SU-DHL-6 (cell line): ENCODE data around the gene MAP2K3.

Experiments
- H2AFZ ChIP-seq: fragments of 200-600 bp; sonication (generic); 2 replicates; pipeline ENCODE4 v1.6.1; 2014; ENCODE audit warnings: low read depth, mild to moderate bottlenecking, moderate library complexity, mixed read lengths, antibody characterized with exemption, low read length; ENCODE audit not compliant: severe bottlenecking
- H3F3A ChIP-seq: fragments of 200-600 bp; shearing (Covaris generic); 2 replicates; pipeline ENCODE4 v1.6.0; 2016; ENCODE audit warnings: antibody characterized with exemption, mild to moderate bottlenecking; ENCODE audit not compliant: insufficient read depth
- H3K27ac ChIP-seq: fragments of 200-600 bp; sonication (generic); 2 replicates; pipeline ENCODE4 v1.5.1; 2016; ENCODE audit warnings: low read depth, mild to moderate bottlenecking, low read length, moderate library complexity, mixed read lengths
- H3K27me3 ChIP-seq: fragments of 200-600 bp; sonication (generic), shearing (Covaris generic); 2 replicates; pipeline ENCODE4 v1.6.0; 2014; ENCODE audit warnings: mild to moderate bottlenecking, low read length
- H3K36me3 ChIP-seq: fragments of 200-600 bp; sonication (generic); 2 replicates; pipeline ENCODE4 v1.6.1; 2014; ENCODE audit warnings: mild to moderate bottlenecking, low read length, mixed read lengths
- H3K4me2 ChIP-seq: fragments of 300-600, 200-600 bp; shearing (Covaris generic), sonication (generic); 2 replicates; pipeline ENCODE4 v1.6.0; 2014; ENCODE audit warnings: low read length, low read depth, mild to moderate bottlenecking; ENCODE audit not compliant: poor library complexity, severe bottlenecking
- H3K4me3 ChIP-seq: fragments of 200-600 bp; sonication (generic); 2 replicates; pipeline ENCODE4 v1.5.1; 2014; ENCODE audit warnings: antibody characterized with exemption, low read length, mild to moderate bottlenecking, mixed read lengths; ENCODE audit not compliant: insufficient read depth, poor library complexity, severe bottlenecking
- H3K79me2 ChIP-seq: fragments of 200-600 bp; sonication (generic); 2 replicates; pipeline ENCODE4 v1.6.1; 2014; ENCODE audit warnings: mild to moderate bottlenecking, low read length, moderate library complexity; ENCODE audit not compliant: insufficient read depth
- H3K9ac ChIP-seq: fragments of 200-600 bp; sonication (generic); 2 replicates; pipeline ENCODE4 v1.7.0; 2014; ENCODE audit warnings: mild to moderate bottlenecking, low read length
- H3K9me2 ChIP-seq: fragments of 200-600 bp; sonication (generic); replicated peaks from 2 replicates; pipeline ENCODE4 v1.6.1; 2014; ENCODE audit warnings: low read length; ENCODE audit not compliant: insufficient read depth
- H3K9me3 ChIP-seq: fragments of 200-600 bp; sonication (generic); 2 replicates; pipeline ENCODE4 v1.6.1; 2014; ENCODE audit warnings: low read length, mixed read lengths; ENCODE audit not compliant: insufficient read depth
- H4K20me1 ChIP-seq: fragments of 200-600 bp; sonication (generic); 2 replicates; pipeline ENCODE4 v1.6.1; 2014; ENCODE audit warnings: low read depth, mild to moderate bottlenecking, antibody characterized with exemption, low read length, moderate library complexity, mixed read lengths
- EZH2phosphoT487 ChIP-seq: fragments of 200-600 bp; sonication (generic), shearing (Covaris generic); conservative IDR thresholded peaks from 2 replicates; pipeline ENCODE4 v1.6.1; 2018; ENCODE audit warnings: mild to moderate bottlenecking, antibody characterized with exemption, low read length, moderate library complexity, mixed read lengths
- TF ChIP-seq, protein P1 (sequence below): fragments of 200-600 bp; sonication (generic); IDR thresholded peaks from one replicate; pipeline ENCODE4 v1.5.1; 2017; ENCODE audit warnings: antibody characterized with exemption, mild to moderate bottlenecking, low read length, moderate library complexity; ENCODE audit not compliant: insufficient read depth, poor library complexity, severe bottlenecking

Gene MAP2K3

DNA sequence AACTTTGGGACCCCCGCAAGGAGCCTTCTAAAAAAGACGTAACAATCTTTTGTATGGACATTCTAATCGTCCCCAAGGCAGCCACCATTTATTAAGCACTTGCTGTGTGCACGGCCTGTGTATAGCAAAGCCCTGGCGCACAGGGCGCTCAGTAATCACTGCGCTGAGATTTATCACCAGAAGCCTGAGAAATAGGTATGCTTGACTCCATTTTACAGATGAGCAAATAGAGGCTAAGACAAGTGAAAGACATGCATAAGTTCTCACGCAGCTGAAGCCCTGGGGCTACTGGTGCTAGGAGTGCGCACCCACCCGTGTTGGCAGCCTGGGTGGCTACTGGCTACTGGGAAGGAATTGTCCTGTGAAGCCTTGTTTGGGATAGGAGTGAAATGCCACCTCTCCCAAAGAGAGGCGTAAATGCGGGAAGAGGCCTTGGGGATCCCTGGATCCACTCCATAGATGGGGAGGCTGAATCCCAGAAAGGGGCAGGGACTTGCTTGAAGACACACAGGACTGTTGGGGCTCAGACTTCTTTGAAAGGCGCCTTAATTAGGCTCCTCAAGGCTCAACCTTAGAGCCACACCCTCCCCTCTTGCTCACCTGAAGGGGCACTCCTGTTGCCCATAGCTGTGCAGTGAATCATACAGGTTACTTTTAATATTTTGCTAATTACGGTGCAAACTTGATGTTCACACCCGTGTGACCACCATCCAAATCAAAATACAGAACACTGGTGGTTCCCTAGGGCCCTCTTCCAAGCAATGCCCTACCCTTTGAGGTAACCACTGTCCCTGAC lies 30.7 kb upstream of the MAP2K3 start:
- no peaks in the 10 kb centered on the region for H4K20me1 ChIP-seq
- peak overlapping the region; percentile 32 for H3K9ac ChIP-seq
- peak overlapping the region; percentile 70 for H2AFZ ChIP-seq
- H3K4me2 ChIP-seq: peak overlapping the region; percentile 71
- TF ChIP-seq, protein P1, sequence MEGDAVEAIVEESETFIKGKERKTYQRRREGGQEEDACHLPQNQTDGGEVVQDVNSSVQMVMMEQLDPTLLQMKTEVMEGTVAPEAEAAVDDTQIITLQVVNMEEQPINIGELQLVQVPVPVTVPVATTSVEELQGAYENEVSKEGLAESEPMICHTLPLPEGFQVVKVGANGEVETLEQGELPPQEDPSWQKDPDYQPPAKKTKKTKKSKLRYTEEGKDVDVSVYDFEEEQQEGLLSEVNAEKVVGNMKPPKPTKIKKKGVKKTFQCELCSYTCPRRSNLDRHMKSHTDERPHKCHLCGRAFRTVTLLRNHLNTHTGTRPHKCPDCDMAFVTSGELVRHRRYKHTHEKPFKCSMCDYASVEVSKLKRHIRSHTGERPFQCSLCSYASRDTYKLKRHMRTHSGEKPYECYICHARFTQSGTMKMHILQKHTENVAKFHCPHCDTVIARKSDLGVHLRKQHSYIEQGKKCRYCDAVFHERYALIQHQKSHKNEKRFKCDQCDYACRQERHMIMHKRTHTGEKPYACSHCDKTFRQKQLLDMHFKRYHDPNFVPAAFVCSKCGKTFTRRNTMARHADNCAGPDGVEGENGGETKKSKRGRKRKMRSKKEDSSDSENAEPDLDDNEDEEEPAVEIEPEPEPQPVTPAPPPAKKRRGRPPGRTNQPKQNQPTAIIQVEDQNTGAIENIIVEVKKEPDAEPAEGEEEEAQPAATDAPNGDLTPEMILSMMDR: no peak
- no peak for TF ChIP-seq EZH2phosphoT487
- no peaks in the 10 kb centered on the region for H3K9me3 ChIP-seq
- H3K4me3 ChIP-seq: peak overlapping the region; percentile 49
- H3K79me2 ChIP-seq: no peaks in the 10 kb centered on the region
- no peaks in the 10 kb centered on the region for H3K27me3 ChIP-seq
- H3K36me3 ChIP-seq: no peaks in the 10 kb centered on the region
- H3K9me2 ChIP-seq: no peaks in the 10 kb centered on the region
- H3F3A ChIP-seq: no peaks in the 10 kb centered on the region
- H3K27ac ChIP-seq: no peak overlapping the region

GRCh38 chr17:21258593-21258992 lies 25.9 kb upstream of the MAP2K3 start:
- Histone ChIP-seq H3K36me3 (no peaks in the 10 kb centered on the region), H3K4me3 (no peak overlapping the region), H4K20me1 (no peaks in the 10 kb centered on the region), H3K79me2 (no peaks in the 10 kb centered on the region), H3K27me3 (no peaks in the 10 kb centered on the region), H3K4me2 (no peak overlapping the region), H3F3A (no peaks in the 10 kb centered on the region), H3K9me3 (no peaks in the 10 kb centered on the region), H3K27ac (no peak overlapping the region), H2AFZ (no peak overlapping the region), H3K9ac (no peak overlapping the region), H3K9me2 (no peaks in the 10 kb centered on the region)
- TF ChIP-seq, protein P1: no peak
- TF ChIP-seq EZH2phosphoT487: no peak

- H3K4me2 ChIP-seq: no peak overlapping the region
- no peak overlapping the region for H3K4me3 ChIP-seq
- H4K20me1 ChIP-seq: no peaks in the 10 kb centered on the region
- H3K9me2 ChIP-seq: no peaks in the 10 kb centered on the region
- H3K9me3 ChIP-seq: no peaks in the 10 kb centered on the region
- H3K9ac ChIP-seq: no peak overlapping the region
- no peaks in the 10 kb centered on the region for H3K36me3 ChIP-seq
- H3K79me2 ChIP-seq: no peaks in the 10 kb centered on the region
- no peaks in the 10 kb centered on the region for H3K27me3 ChIP-seq
- no peak overlapping the region for H3K27ac ChIP-seq
- no peaks in the 10 kb centered on the region for H3F3A ChIP-seq
- no peak overlapping the region for H2AFZ ChIP-seq
- TF ChIP-seq, protein P1: no peak
- TF ChIP-seq EZH2phosphoT487: no peak
These were observed 22.1 kb upstream of the MAP2K3 start for GRCh38 chr17:21262259-21262993.
